HepG2 (cell line): ENCODE data around the gene PRCD. TPM values are rescaled to one million over a fixed set of nuclear protein-coding genes. Genes with fewer than 3 reads are reported as not detected.

Experiments used
- AGO1 ChIP-seq: fragments of 200-400 bp; formaldehyde crosslinking; IDR thresholded peaks from 2 replicates; pipeline ENCODE4 v1.6.1; 2017; ENCODE audit warnings: mild to moderate bottlenecking, low read depth, low read length, moderate library complexity; ENCODE audit not compliant: poor library complexity, severe bottlenecking
- GLI4 ChIP-seq: sonication (generic); formaldehyde crosslinking; IDR thresholded peaks from 2 replicates; pipeline ENCODE4 v1.5.1; 2020; ENCODE audit warnings: missing genetic modification reagents, mild to moderate bottlenecking, moderate library complexity, borderline replicate concordance
- HNF4A ChIP-seq: sonication (generic); formaldehyde crosslinking; IDR thresholded peaks from 2 replicates; pipeline ENCODE4 v1.4.0; 2020; ENCODE audit warnings: missing genetic modification reagents
- HNRNPH1 ChIP-seq: fragments of 200-400 bp; formaldehyde crosslinking; optimal IDR thresholded peaks from 2 replicates; pipeline ENCODE3; 2017; ENCODE audit warnings: mild to moderate bottlenecking, low read depth, low read length
- KDM1A ChIP-seq: IDR thresholded peaks from 2 replicates; pipeline ENCODE4 v1.6.1; 2016; ENCODE audit warnings: missing compliant biosample characterization
- MBD4 ChIP-seq: IDR thresholded peaks from 2 replicates; pipeline ENCODE4 v1.6.1; 2012; ENCODE audit warnings: low read length, inconsistent platforms, borderline replicate concordance
- MTF1 ChIP-seq: sonication (generic); formaldehyde crosslinking; IDR thresholded peaks from 2 replicates; pipeline ENCODE4 v1.5.0; 2020; ENCODE audit warnings: missing genetic modification reagents
- PITX1 ChIP-seq: sonication (generic); formaldehyde crosslinking; IDR thresholded peaks from 2 replicates; pipeline ENCODE4 v1.5.1; 2020; ENCODE audit warnings: mild to moderate bottlenecking, missing genetic modification reagents
- SALL1 ChIP-seq: sonication (generic); formaldehyde crosslinking; IDR thresholded peaks from 2 replicates; pipeline ENCODE4 v1.8.0; 2022; ENCODE audit warnings: mild to moderate bottlenecking, missing genetic modification reagents
- SIN3A ChIP-seq: IDR thresholded peaks from 2 replicates; pipeline ENCODE4 v1.6.1; 2011; ENCODE audit warnings: low read depth, mild to moderate bottlenecking, control low read depth, low read length, borderline replicate concordance
- SIN3B ChIP-seq: fragments of 150-350 bp; IDR thresholded peaks from 2 replicates; pipeline ENCODE4 v1.6.1; 2014; ENCODE audit warnings: low read length
- SSRP1 ChIP-seq: IDR thresholded peaks from 2 replicates; pipeline ENCODE4 v1.6.1; 2016; ENCODE audit warnings: control low read depth
- STAT5B ChIP-seq: sonication (generic); formaldehyde crosslinking; IDR thresholded peaks from 2 replicates; pipeline ENCODE4 v1.4.0; 2020; ENCODE audit warnings: missing genetic modification reagents
- TBL1XR1 ChIP-seq: fragments of 150-350 bp; IDR thresholded peaks from 2 replicates; pipeline ENCODE4 v1.6.1; 2014; ENCODE audit warnings: borderline replicate concordance, low read length; ENCODE audit not compliant: partially characterized antibody
- ZFYVE20 ChIP-seq: sonication (generic); formaldehyde crosslinking; IDR thresholded peaks from 2 replicates; pipeline ENCODE4 v1.8.0; 2023; ENCODE audit warnings: low read depth, mild to moderate bottlenecking, moderate library complexity, missing genetic modification reagents, borderline replicate concordance
- ZNF143 ChIP-seq: sonication (generic); formaldehyde crosslinking; IDR thresholded peaks from 2 replicates; pipeline ENCODE4 v1.4.0; 2020; ENCODE audit warnings: missing genetic modification reagents
- ZNF546 ChIP-seq: sonication (generic); formaldehyde crosslinking; conservative IDR thresholded peaks from 2 replicates; pipeline ENCODE4 v1.8.1; 2023; ENCODE audit warnings: mild to moderate bottlenecking, missing genetic modification reagents
- ZNF549 ChIP-seq: sonication (generic); formaldehyde crosslinking; IDR thresholded peaks from 2 replicates; pipeline ENCODE4 v1.5.0; 2020; ENCODE audit warnings: missing genetic modification reagents
- ZNF619 ChIP-seq: sonication (generic); formaldehyde crosslinking; IDR thresholded peaks from 2 replicates; pipeline ENCODE4 v1.4.0; 2020; ENCODE audit warnings: mild to moderate bottlenecking, missing genetic modification reagents
- ZSCAN12 ChIP-seq: sonication (generic); formaldehyde crosslinking; IDR thresholded peaks from 2 replicates; pipeline ENCODE4 v1.9.0; 2021; ENCODE audit warnings: mild to moderate bottlenecking, missing genetic modification reagents
- polyA plus RNA-seq, 8 experiments: library from polyadenylated mRNA; depleted of rRNA in 3 of 8; stranded (reverse) in 7 of 8; unstranded in 1 of 8; fragments of >200 nt; fragmentation: Illumina TruSeq in 4 of 8; extraction: Trizol in 4 of 8; gene quantifications; 2 replicates each; pipeline versions ENCODE4 v1.2.1 to v1.2.3, GENCODE V29; 2011 to 2016; ENCODE audit warnings: low read depth in 4 of 8, missing spikeins in 1 of 8, mixed read lengths in 1 of 8; ENCODE audit not compliant: insufficient read depth in 1 of 8
- total RNA-seq, 5 experiments: library from RNA; depleted of rRNA; stranded (reverse); fragments of >200 nt; fragmentation: Illumina TruSeq; extraction: Trizol; gene quantifications; 2 replicates each; pipeline ENCODE4 v1.2.3, GENCODE V29; 2016; ENCODE audit warnings: low read depth in 1 of 5
- TF ChIP-seq, protein P1 (sequence below): sonication (generic); formaldehyde crosslinking; IDR thresholded peaks from 2 replicates; pipeline ENCODE4 v1.5.1; 2020; ENCODE audit warnings: missing genetic modification reagents, mild to moderate bottlenecking, borderline replicate concordance
- TF ChIP-seq, protein P2 (sequence below): sonication (generic); formaldehyde crosslinking; IDR thresholded peaks from 2 replicates; pipeline ENCODE4 v1.5.1; 2020; ENCODE audit warnings: missing genetic modification reagents, mild to moderate bottlenecking, borderline replicate concordance
- TF ChIP-seq, protein P3 (sequence below): sonication (generic); formaldehyde crosslinking; conservative IDR thresholded peaks from 2 replicates; pipeline ENCODE4 v1.4.0; 2020; ENCODE audit warnings: missing genetic modification reagents

The PRCD gene
- total and polyA plus RNA-seq, 2 of the 13 experiments (the other 11 are each of a cell fraction or from before 2014, with no cell fraction given) = 0.51 TPM; not detected in 1

DNA sequence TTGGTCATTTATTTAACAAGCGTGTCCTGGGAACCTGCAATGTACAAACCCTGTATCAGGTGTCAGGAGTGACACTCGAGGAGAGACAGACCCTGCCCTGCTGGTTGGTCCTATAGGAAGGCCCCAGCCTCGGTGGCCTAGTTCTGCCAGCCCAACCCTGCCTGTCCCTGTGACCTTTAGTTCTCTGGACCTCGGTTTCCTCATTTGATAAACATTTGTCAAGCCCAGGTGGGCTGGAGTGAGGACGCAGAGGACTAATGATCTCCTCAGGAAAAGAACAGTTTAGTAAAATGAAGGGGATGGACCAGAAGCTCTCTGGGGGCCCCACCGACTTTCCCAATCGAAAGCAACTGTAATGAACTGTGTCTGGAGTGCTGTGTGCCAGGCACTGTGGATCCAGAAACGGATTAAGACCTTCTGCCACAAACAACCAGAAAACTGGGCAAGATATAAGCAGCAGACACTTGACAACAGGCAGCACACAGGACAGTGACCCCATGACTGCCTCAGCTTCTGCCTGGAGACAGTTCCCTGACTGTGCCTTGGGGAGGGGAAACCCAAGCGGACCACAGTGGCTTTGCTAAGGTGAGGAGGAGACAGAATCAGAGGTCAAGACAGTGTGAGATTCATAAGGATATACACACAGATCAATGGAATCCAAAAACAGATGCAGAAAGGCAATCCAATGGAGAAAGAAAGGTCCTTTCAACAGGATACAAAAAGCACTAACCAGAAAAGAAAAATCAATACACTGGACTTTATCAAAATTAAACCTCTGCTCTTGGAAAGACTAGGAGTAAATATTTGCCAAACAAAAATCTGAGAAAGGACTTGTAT is 8.8 kb downstream of the PRCD start (continued):
- no peak for TF ChIP-seq STAT5B (CRISPR knock-in tag)
- no peak for TF ChIP-seq ZSCAN12 (CRISPR knock-in tag)
- no peak for TF ChIP-seq SIN3B
- no peak for TF ChIP-seq ZNF143
- TF ChIP-seq HNF4A (CRISPR knock-in tag) = peak; percentile 73
- TF ChIP-seq, protein P1, sequence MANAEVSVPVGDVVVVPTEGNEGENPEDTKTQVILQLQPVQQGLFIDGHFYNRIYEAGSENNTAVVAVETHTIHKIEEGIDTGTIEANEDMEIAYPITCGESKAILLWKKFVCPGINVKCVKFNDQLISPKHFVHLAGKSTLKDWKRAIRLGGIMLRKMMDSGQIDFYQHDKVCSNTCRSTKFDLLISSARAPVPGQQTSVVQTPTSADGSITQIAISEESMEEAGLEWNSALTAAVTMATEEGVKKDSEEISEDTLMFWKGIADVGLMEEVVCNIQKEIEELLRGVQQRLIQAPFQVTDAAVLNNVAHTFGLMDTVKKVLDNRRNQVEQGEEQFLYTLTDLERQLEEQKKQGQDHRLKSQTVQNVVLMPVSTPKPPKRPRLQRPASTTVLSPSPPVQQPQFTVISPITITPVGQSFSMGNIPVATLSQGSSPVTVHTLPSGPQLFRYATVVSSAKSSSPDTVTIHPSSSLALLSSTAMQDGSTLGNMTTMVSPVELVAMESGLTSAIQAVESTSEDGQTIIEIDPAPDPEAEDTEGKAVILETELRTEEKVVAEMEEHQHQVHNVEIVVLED (CRISPR knock-in tag) = peak; percentile 25; the same call in 1 of the 2 replicates
- no peak for TF ChIP-seq KDM1A
- no peak for TF ChIP-seq ZFYVE20 (CRISPR knock-in tag)
- no peak for TF ChIP-seq AGO1
- TF ChIP-seq HNRNPH1 = no peak
- TF ChIP-seq, protein P2, sequence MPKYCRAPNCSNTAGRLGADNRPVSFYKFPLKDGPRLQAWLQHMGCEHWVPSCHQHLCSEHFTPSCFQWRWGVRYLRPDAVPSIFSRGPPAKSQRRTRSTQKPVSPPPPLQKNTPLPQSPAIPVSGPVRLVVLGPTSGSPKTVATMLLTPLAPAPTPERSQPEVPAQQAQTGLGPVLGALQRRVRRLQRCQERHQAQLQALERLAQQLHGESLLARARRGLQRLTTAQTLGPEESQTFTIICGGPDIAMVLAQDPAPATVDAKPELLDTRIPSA (CRISPR knock-in tag) = no peak
- no peak for TF ChIP-seq ZNF619 (CRISPR knock-in tag)
- TF ChIP-seq SIN3A = peak; percentile 19; the same call in 1 of the 2 replicates
- TF ChIP-seq, protein P3, sequence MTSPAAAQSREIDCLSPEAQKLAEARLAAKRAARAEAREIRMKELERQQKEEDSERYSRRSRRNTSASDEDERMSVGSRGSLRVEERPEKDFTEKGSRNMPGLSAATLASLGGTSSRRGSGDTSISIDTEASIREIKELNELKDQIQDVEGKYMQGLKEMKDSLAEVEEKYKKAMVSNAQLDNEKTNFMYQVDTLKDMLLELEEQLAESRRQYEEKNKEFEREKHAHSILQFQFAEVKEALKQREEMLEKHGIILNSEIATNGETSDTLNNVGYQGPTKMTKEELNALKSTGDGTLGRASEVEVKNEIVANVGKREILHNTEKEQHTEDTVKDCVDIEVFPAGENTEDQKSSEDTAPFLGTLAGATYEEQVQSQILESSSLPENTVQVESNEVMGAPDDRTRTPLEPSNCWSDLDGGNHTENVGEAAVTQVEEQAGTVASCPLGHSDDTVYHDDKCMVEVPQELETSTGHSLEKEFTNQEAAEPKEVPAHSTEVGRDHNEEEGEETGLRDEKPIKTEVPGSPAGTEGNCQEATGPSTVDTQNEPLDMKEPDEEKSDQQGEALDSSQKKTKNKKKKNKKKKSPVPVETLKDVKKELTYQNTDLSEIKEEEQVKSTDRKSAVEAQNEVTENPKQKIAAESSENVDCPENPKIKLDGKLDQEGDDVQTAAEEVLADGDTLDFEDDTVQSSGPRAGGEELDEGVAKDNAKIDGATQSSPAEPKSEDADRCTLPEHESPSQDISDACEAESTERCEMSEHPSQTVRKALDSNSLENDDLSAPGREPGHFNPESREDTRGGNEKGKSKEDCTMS = no peak
- TF ChIP-seq TBL1XR1 = no peak
- TF ChIP-seq PITX1 (CRISPR knock-in tag) = peak; percentile 76
- no peak for TF ChIP-seq SSRP1 (CRISPR knock-in tag)
- no peak for TF ChIP-seq ZNF549 (CRISPR knock-in tag)
- TF ChIP-seq GLI4 = no peak
- TF ChIP-seq SALL1 (CRISPR knock-in tag) = peak; percentile 75
- TF ChIP-seq MBD4 = no peak
- no peak for TF ChIP-seq ZNF546
- TF ChIP-seq MTF1 (CRISPR knock-in tag) = no peak
